GM18873 (cell line): Measurements from ENCODE around the gene AKTIP.
A peak's percentile ranks its signal among the peaks of the same experiment; 100 is the strongest.
"Not testable (repeated sequence)": the region's sequence is repeated elsewhere in the genome, so short reads cannot be mapped to it uniquely, and the experiment has no call there.

Experiments
- ATAC-seq: cut with Tn5 transposase; IDR thresholded peaks from one replicate; pipeline ENCODE4 v1.9.1; 2021; ENCODE audit warnings: mild to moderate bottlenecking, moderate library complexity, moderate number of reproducible peaks; ENCODE audit not compliant: unreplicated experiment, low FRiP score

Gene AKTIP

GRCh38 chr16:53502331-53503269 is at the start of gene AKTIP:
TSS of gene AKTIP (minus strand) at chr16:53503209. CDS start at chr16:53500259, 2,950 bp downstream.
- peak; percentile 21 for ATAC-seq

GRCh38 chr16:53549970-53550690 is 47.1 kb upstream of the AKTIP start:
- ATAC-seq, result peak; percentile 82

- ATAC-seq, result no peak
Measured at GRCh38 chr16:53546988-53547391, 44.0 kb upstream of the AKTIP start.

GRCh38 chr16:53545433-53545832 is 42.4 kb upstream of the AKTIP start:
- no peak for ATAC-seq

- no peak for ATAC-seq
Measured at GRCh38 chr16:53542283-53542682, 39.3 kb upstream of the AKTIP start.

- no peak for ATAC-seq
Measured at GRCh38 chr16:53541326-53541725, 38.3 kb upstream of the AKTIP start.

GRCh38 chr16:53539759-53540718 is 37.0 kb upstream of the AKTIP start:
- not testable (repeated sequence) for ATAC-seq

GRCh38 chr16:53539346-53539745 is 36.3 kb upstream of the AKTIP start:
- not testable (repeated sequence) for ATAC-seq

- ATAC-seq, result no peak
Measured at GRCh38 chr16:53537626-53538025, 34.6 kb upstream of the AKTIP start.

GRCh38 chr16:53534206-53534605 is 31.2 kb upstream of the AKTIP start:
- ATAC-seq, result no peak

GRCh38 chr16:53530741-53531140 is 27.7 kb upstream of the AKTIP start:
- no peak for ATAC-seq

- no peak for ATAC-seq
Measured at GRCh38 chr16:53530046-53530445, 27.0 kb upstream of the AKTIP start.

- no peak for ATAC-seq
Measured at GRCh38 chr16:53529513-53529912, 26.5 kb upstream of the AKTIP start.

GRCh38 chr16:53528797-53529196 is 25.8 kb upstream of the AKTIP start:
- ATAC-seq, result no peak

GRCh38 chr16:53523971-53524548 is 21.1 kb upstream of the AKTIP start:
- no peak for ATAC-seq

GRCh38 chr16:53523126-53523804 is 20.3 kb upstream of the AKTIP start:
- no peak for ATAC-seq

GRCh38 chr16:53519417-53520091 is 16.5 kb upstream of the AKTIP start:
- ATAC-seq, result no peak

- ATAC-seq, result peak; percentile 98
Measured at GRCh38 chr16:53518550-53519416, 15.8 kb upstream of the AKTIP start.
